ENCODE results near the gene SEC22A.

DNA sequence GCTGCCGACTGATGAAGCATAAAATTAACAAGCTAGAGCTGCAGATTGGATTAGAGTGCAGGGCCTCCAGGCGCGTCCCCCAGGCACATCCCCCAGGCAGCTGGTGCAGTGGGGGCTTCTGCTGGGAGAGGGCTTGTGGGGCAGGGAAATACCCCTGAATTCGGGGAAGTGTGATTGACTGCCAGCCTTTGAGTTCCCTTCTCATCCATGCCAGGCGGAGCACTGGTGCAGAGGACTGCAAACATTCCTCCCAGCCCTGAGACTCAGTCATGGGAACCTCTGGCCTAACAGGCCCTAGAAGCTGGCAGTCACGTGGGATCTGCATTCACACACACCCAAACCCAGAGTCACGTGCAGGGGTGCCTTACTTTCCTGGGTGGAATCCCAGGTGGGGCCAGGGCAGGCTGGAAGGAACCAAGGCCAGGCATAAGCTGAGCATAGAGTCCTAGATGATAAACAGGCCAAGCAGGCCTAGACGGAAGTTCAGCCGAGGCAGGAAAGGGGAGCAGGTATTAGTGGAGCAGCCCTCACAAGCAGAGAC lies 46.2 kb upstream of the SEC22A start:
- TF ChIP-seq, protein P1, sequence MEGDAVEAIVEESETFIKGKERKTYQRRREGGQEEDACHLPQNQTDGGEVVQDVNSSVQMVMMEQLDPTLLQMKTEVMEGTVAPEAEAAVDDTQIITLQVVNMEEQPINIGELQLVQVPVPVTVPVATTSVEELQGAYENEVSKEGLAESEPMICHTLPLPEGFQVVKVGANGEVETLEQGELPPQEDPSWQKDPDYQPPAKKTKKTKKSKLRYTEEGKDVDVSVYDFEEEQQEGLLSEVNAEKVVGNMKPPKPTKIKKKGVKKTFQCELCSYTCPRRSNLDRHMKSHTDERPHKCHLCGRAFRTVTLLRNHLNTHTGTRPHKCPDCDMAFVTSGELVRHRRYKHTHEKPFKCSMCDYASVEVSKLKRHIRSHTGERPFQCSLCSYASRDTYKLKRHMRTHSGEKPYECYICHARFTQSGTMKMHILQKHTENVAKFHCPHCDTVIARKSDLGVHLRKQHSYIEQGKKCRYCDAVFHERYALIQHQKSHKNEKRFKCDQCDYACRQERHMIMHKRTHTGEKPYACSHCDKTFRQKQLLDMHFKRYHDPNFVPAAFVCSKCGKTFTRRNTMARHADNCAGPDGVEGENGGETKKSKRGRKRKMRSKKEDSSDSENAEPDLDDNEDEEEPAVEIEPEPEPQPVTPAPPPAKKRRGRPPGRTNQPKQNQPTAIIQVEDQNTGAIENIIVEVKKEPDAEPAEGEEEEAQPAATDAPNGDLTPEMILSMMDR (IDR thresholded peaks at IDR 0.05): no peak
- no peak for TF ChIP-seq POLR2AphosphoS5 (IDR thresholded peaks at IDR 0.05)
